LNCaP clone FGC (cell line): ENCODE measurements around the gene SPG7.
A peak's percentile ranks its signal among the peaks of the same experiment; 100 is the strongest.

Source experiments
- DNase-seq: peaks from one replicate; pipeline ENCODE4 v3.0.0-alpha.2; 2011; ENCODE audit warnings: low read depth
- H3K4me3 ChIP-seq: 2 replicates; pipeline ENCODE4 v1.5.1; 2011; ENCODE audit warnings: mild to moderate bottlenecking, low read depth, low read length, control low read depth
- CTCF ChIP-seq: IDR thresholded peaks from 2 replicates; pipeline ENCODE4 v1.5.1; 2012; ENCODE audit warnings: mild to moderate bottlenecking; ENCODE audit not compliant: control insufficient read depth, insufficient read depth; ENCODE audit errors: extremely low read depth

Gene SPG7

DNA sequence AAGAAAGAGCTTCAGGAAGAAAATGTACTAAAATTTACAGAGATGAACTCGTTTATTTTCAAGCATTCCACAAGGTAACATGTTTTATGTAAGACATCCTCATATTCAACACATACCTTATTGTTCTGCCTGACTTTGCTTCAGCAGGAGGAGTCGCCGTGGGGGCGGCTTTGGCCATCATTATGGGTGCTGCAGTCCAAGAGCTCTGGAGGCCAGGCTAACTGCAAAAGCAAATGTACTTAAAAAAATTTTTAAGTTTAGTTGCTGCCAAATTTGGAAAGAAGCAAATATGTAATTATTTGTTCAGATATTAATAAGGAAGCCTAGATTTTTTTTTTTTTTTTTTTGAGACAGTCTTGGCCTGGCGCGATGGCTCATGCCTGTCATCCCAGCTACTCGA lies 4.1 kb upstream of the SPG7 start:
- TF ChIP-seq CTCF: no peak
- DNase-seq: no peak
- no peak overlapping the region for H3K4me3 ChIP-seq

DNA sequence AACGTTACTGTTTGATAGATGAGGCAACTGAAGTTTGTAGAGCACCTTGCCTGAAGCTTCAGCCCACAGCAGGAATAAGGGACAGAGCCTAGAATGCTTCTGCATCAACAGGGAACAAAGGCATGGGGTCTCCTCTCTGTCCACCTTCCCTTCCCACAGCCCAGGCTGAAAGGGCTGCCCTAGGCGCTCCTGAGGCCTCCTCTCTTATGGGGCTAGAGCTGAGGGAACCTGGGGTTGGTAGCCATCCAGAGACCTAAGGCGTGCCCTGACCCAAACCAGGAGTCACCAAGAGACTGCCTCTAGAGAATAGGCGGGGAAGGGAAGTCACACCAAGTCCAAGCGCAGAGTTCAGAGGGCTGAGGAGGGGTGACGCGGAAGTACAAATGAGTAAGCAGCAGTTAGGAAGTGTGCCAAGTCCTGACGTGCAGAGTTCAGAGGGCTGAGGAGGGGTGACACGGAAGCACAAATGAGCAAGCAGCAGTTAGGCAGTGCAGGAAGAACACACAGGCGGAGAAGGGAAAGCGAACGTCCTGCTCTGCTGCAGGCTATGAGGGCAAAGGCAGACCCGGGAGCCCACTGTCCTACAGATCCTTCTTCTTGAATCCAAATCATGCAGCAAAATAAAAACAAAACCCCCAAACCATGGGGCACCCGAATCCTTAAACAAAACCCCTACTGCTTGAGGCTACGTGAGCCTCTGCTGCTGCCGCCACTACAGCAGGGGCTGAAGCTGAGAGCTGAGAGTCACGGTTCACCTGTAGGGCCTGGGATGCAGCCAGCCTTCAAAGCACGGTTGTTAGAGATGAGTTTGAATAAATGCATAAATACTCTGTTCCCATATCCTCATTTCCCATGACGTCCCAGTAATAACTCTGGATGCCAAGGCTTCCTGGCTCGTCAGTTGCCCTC lies 2.7 kb upstream of the SPG7 start:
- TF ChIP-seq CTCF: no peak
- H3K4me3 ChIP-seq: no peak overlapping the region
- peak; percentile 89 for DNase-seq

DNA sequence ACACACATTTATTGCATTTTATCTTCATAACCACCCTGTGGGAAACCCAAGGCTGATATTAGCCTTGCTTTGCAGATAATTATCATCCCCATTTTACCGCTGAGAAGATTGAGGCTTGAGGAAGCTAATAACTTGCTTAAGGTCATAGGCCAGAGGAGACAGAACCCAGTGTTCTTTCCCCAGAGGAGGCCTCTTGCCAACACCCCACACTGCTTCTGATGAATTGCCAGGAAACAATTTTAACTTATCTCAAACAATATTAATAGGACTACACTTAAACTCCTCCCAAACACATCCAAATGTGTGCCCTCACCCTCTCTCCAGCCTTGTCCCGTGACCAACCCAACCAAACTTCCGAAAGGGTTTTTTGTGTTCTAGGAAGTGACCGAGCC lies 2.1 kb upstream of the SPG7 start:
- H3K4me3 ChIP-seq: no peak overlapping the region
- peak; percentile 55 for DNase-seq
- no peak for TF ChIP-seq CTCF

DNA sequence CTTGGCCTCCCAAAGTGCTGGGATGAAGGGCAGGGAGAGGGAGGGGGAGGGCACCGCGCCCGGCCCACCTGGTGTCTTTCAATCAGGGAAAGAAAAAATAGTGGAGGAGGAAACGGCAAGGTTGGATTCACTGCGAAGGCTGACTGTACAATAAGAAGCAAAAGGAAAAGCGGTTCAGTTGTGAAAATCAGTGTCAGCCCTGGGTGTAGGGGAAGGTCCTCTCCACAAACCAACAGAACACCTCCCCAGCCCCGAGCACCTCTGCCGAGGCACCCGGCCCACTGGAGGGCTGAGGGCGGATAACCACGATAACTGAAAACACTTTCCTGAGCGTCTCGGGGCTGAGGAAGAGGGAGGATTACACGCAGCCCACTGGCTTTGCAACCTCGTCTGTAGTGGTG lies 1.4 kb upstream of the SPG7 start:
- no peak for TF ChIP-seq CTCF
- peak overlapping the region; percentile 92 for H3K4me3 ChIP-seq
- no peak for DNase-seq

- TF ChIP-seq CTCF: no peak
- DNase-seq: no peak
Measured at GRCh38 chr16:89507214-89507833, 879 bp upstream of the SPG7 start.

DNA sequence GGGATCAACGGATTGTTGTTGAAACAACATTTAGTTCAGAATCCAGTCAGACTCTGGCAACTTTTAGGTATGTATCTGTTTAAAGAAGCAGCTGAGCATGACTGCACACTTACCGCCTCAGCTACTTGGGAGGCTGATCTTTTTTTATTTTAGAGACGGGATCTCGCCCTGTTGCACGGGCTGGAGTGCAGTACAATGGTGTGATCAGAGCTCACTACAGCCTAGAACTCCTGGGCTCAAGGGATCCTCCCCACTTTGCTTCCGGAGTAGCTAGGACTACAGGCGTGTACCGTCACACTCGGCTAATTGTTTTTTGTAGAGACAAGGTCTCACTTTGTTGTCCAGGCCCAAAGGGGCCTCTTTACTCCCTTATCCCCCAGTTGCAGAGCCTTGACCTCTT lies 2.3 kb downstream of the SPG7 start:
- no peak for DNase-seq
- no peak for TF ChIP-seq CTCF
- no peak overlapping the region for H3K4me3 ChIP-seq

More at GRCh38 chr16:89507214-89507833, 879 bp upstream of the SPG7 start:
- H3K4me3 ChIP-seq: peak overlapping the region; percentile 92
